CD4-positive, alpha-beta memory T cell (primary cell): ENCODE results near the gene U2AF1L4. TPM values are rescaled to one million over a fixed set of nuclear protein-coding genes. Genes with fewer than 3 reads are reported as not detected.
A peak's percentile ranks its signal among the peaks of the same experiment; 100 is the strongest.

ENCODE experiments used
- CTCF ChIA-PET: fragments of 350-600 bp; sonication (Branson Sonifier 250); formaldehyde crosslinking; loops from one replicate; lab custom pipeline; 2021; ENCODE audit warnings: inconsistent platforms; ENCODE audit not compliant: partially characterized antibody; lab: Charles Lee
- POLR2A ChIA-PET: fragments of 350-600 bp; sonication (Branson Sonifier 250); formaldehyde crosslinking; loops from one replicate; lab custom pipeline; 2021; ENCODE audit not compliant: partially characterized antibody; lab: Charles Lee
- DNase-seq, 5 donors: peaks; one replicate each; pipeline versions ENCODE4 v3.0.0 to v3.0.0-alpha.2; 2020 to 2022; ENCODE audit warnings: mixed read lengths in 1 of 5
- H3K27ac ChIP-seq: one replicate; pipeline ENCODE4 v1.7.0; 2013; ENCODE audit warnings: low read depth, low read length
- H3K27me3 ChIP-seq: 2 replicates; pipeline ENCODE4 v1.7.0; 2013; ENCODE audit warnings: mild to moderate bottlenecking, low read length, moderate library complexity; ENCODE audit not compliant: insufficient read depth
- H3K36me3 ChIP-seq: 2 replicates; pipeline ENCODE4 v1.7.0; 2013; ENCODE audit warnings: mild to moderate bottlenecking, low read length, moderate library complexity; ENCODE audit not compliant: insufficient read depth
- H3K4me1 ChIP-seq: 2 replicates; pipeline ENCODE4 v1.7.0; 2013; ENCODE audit warnings: mild to moderate bottlenecking, low read length, moderate library complexity; ENCODE audit not compliant: insufficient read depth
- H3K4me3 ChIP-seq, 2 donors: one replicate each; pipeline ENCODE4 v1.7.0; 2013; ENCODE audit warnings: low read length in 2 of 2, mild to moderate bottlenecking in 1 of 2
- H3K9me3 ChIP-seq, 2 donors: one replicate each; pipeline ENCODE4 v1.7.0; 2013; ENCODE audit warnings: low read length in 2 of 2, control low read depth in 1 of 2; ENCODE audit not compliant: control insufficient read depth in 1 of 2
- H3K27ac Mint-ChIP-seq, 7 donors: one replicate each; pipeline ENCODE4 v1.8.0; 2020 to 2021; ENCODE audit warnings: mixed read lengths in 7 of 7, mild to moderate bottlenecking in 6 of 7, inconsistent platforms in 3 of 7, moderate library complexity in 3 of 7
- H3K27me3 Mint-ChIP-seq, 2 donors: one replicate each; pipeline ENCODE4 v1.8.0; 2020 to 2021; ENCODE audit warnings: mixed read lengths in 2 of 2
- H3K36me3 Mint-ChIP-seq, 2 donors: one replicate each; pipeline ENCODE4 v1.8.0; 2020 to 2021; ENCODE audit warnings: mixed read lengths in 2 of 2, inconsistent platforms in 1 of 2, mild to moderate bottlenecking in 1 of 2
- H3K4me1 Mint-ChIP-seq, 4 donors: one replicate each; pipeline ENCODE4 v1.8.0; 2020 to 2021; ENCODE audit warnings: mixed read lengths in 4 of 4, mild to moderate bottlenecking in 1 of 4
- H3K4me3 Mint-ChIP-seq, 8 donors: one replicate each; pipeline ENCODE4 v1.8.0; 2020 to 2021; ENCODE audit warnings: mixed read lengths in 8 of 8, mild to moderate bottlenecking in 7 of 8, moderate library complexity in 6 of 8, inconsistent platforms in 3 of 8
- H3K9me3 Mint-ChIP-seq, 8 donors: one replicate each; pipeline ENCODE4 v1.8.0; 2020 to 2021; ENCODE audit warnings: mixed read lengths in 8 of 8, mild to moderate bottlenecking in 5 of 8, inconsistent platforms in 3 of 8, moderate library complexity in 1 of 8
- intact Hi-C: fragments of 100-400 bp; cut with micrococcal nuclease; formaldehyde crosslinking; loops from one replicate; pipeline ENCODE4 v1.15.1; 2023
- polyA plus RNA-seq, 2 donors: library from polyadenylated mRNA; unstranded; fragments of 300-500 nt; fragmentation: Illumina TruSeq; gene quantifications; one replicate each; pipeline ENCODE4 v1.2.3, GENCODE V29; 2021
- total RNA-seq, 2 experiments: library from RNA; stranded (reverse); gene quantifications; one replicate each; pipeline ENCODE4 v1.2.3, GENCODE V29; 2021

U2AF1L4 gene
- total and polyA plus RNA-seq, 4 experiments from 2014 or later, result 48.7 to 65.2 (median 55.7) TPM

DNA sequence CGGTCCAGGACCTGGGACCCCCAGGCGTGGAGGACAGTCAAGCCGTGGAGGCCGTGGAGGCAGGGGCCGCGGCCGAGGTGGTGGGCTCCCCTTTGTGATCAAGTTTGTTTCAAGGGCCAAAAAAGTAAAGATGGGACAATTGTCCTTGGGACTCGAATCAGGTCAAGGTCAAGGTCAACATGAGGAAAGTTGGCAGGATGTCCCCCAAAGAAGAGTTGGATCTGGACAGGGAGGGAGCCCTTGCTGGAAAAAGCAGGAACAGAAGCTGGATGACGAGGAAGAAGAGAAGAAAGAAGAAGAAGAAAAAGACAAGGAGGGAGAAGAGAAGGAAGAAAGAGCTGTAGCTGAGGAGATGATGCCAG, 25.1 kb downstream of the U2AF1L4 start:
- Mint-ChIP-seq H3K9me3 (no peaks in the 10 kb centered on the region), H3K36me3 (peaks cover 16 to 39% of the 10 kb centered on the region in 2 donors), H3K4me3 (peak overlapping the region in 3 of 8 donors; percentile 6 to 53 (median 40)), H3K27ac (peak overlapping the region in 4 of 7 donors; percentile 18 to 66 (median 54)), H3K4me1 (peaks cover 20 to 47% (median 29%) of the 10 kb centered on the region in 4 donors), H3K27me3 (no peaks in the 10 kb centered on the region)
- intact Hi-C loops, result no loop called here
- no peak overlapping the region for H3K4me3 ChIP-seq
- no peaks in the 10 kb centered on the region for H3K27me3 ChIP-seq
- CTCF ChIA-PET, result interaction anchor here (0.8 kb wide), 1 partner anchor 25 kb away, joined by 3 read pairs; no protein-coding TSS in a partner anchor
- POLR2A ChIA-PET, result interaction anchor here (1.1 to 4.4 kb wide), 4 partner anchors 17 to 24 kb away, joined by 3 to 51 read pairs (median 26); partner anchors contain the start of genes IGFLR1, PSENEN and U2AF1L4
- H3K36me3 ChIP-seq, result peaks cover 43% of the 10 kb centered on the region
- no peaks in the 10 kb centered on the region for H3K9me3 ChIP-seq
- H3K27ac ChIP-seq, result no peak overlapping the region
- DNase-seq, result no peak
- H3K4me1 ChIP-seq, result peaks cover 28% of the 10 kb centered on the region

GRCh38 chr19:35719402-35720162, 25.6 kb downstream of the U2AF1L4 start:
- DNase-seq, result no peak
- peaks cover 34% of the 10 kb centered on the region for H3K4me1 ChIP-seq
- H3K4me3 ChIP-seq, result no peak overlapping the region
- Mint-ChIP-seq H3K4me3 (peak overlapping the region; percentile 90 to 97 (median 92)), H3K36me3 (peaks cover 12 to 36% of the 10 kb centered on the region in 2 donors), H3K27ac (peak overlapping the region in 6 of 7 donors; percentile 66 to 96 (median 85)), H3K9me3 (peaks cover 0 to 1% (median 0%) of the 10 kb centered on the region in 8 donors), H3K27me3 (no peaks in the 10 kb centered on the region), H3K4me1 (peaks cover 23 to 52% (median 33%) of the 10 kb centered on the region in 4 donors)
- no peak overlapping the region for H3K27ac ChIP-seq
- ChIA-PET CTCF (interaction anchor here (0.7 to 1.9 kb wide), 4 partner anchors 17 to 27 kb away, joined by 3 to 6 read pairs (median 4); no protein-coding TSS in a partner anchor), POLR2A (interaction anchor here (0.7 to 4.4 kb wide), 7 partner anchors 8 to 29 kb away, joined by 3 to 51 read pairs (median 16); partner anchors contain the start of genes IGFLR1, LIN37, PSENEN and U2AF1L4)
- no peaks in the 10 kb centered on the region for H3K27me3 ChIP-seq
- no peaks in the 10 kb centered on the region for H3K9me3 ChIP-seq
- intact Hi-C loops, result no loop called here
- peaks cover 37% of the 10 kb centered on the region for H3K36me3 ChIP-seq

DNA sequence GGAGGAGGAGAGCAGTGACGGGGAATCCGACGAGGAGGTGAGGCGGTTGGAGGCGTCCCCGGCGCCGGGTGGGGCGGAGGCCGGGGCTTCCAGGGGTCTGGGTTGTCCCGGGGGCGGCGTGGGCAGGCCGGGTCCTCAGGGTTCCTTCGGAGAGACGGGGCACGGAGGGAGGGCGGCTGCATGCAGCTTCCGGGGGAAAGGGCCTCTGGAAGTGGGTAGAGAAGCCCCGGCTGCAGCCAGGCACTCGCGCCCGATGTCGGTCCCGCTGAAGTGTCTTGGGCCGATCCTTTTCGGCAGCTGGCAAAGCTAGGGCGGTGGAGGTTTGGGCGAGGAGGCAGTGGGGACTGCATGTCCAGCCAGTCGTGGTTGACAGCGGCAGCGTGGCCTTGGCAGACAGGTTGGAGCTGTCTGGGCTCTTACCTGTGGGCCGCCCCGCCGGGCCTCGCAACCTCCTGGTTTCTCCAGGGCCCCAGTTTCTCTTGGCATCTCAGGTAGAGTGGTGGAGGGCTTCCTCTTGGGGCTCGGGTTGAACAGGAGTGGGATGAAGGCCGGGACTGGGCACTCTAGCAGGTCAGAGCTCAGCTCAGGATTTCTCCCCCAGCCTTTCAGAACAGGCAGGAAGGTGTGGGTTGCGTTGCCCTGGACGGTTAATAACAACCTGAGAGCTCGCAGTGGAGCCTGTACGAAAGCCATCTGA, 26.7 kb downstream of the U2AF1L4 start:
- no peaks in the 10 kb centered on the region for H3K9me3 ChIP-seq
- peaks cover 45% of the 10 kb centered on the region for H3K4me1 ChIP-seq
- H3K4me3 ChIP-seq, result peak overlapping the region; percentile 17 to 78
- CTCF ChIA-PET, result interaction anchor here (0.7 to 1.9 kb wide), 4 partner anchors 18 to 26 kb away, joined by 3 to 6 read pairs (median 4); no protein-coding TSS in a partner anchor
- peaks cover 0 to 1% (median 0%) of the 10 kb centered on the region in 8 donors for H3K9me3 Mint-ChIP-seq
- intact Hi-C loops, result no loop called here
- peak overlapping the region; percentile 65 for H3K27ac ChIP-seq
- H3K36me3 ChIP-seq, result peaks cover 26% of the 10 kb centered on the region
- peak overlapping the region; percentile 78 to 96 (median 92) for H3K27ac Mint-ChIP-seq
- POLR2A ChIA-PET, result interaction anchor here (0.7 to 4.4 kb wide), 10 partner anchors 9 to 182 kb away, joined by 3 to 51 read pairs (median 14); partner anchors contain the start of genes IGFLR1, LIN37, NFKBID and PSENEN
- peaks cover 32 to 63% (median 43%) of the 10 kb centered on the region in 4 donors for H3K4me1 Mint-ChIP-seq
- H3K36me3 Mint-ChIP-seq, result peaks cover 8 to 27% of the 10 kb centered on the region in 2 donors
- no peaks in the 10 kb centered on the region for H3K27me3 Mint-ChIP-seq
- DNase-seq, result peak; percentile 37 to 59 (median 47)
- H3K27me3 ChIP-seq, result no peaks in the 10 kb centered on the region
- peak overlapping the region; percentile 90 to 97 (median 92) for H3K4me3 Mint-ChIP-seq

DNA sequence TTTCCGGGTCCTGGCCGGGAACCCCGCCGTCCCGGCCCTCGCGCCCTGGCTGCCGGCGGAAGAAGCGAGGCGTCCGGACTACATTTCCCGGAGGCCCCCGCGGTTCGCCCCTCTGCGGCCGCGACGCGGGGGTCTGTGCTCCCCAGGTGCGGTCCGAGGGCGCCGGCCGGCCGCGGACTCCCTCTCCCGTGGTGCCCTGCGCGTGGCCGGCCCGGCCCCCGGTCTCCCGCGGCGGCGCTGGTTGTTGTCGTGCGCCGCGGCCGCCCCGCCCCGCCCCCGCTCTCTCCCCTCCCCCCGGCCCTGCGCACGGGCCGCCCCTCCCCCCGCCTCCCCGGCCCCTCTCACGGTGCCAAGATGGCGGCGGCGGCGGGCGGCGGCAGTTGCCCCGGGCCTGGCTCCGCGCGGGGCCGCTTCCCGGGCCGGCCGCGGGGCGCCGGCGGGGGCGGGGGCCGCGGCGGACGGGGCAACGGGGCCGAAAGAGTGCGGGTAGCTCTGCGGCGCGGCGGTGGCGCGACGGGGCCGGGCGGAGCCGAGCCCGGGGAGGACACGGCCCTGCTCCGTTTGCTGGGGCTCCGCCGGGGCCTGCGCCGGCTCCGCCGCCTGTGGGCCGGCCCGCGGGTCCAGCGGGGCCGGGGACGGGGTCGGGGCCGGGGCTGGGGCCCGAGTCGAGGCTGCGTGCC, 27.4 kb downstream of the U2AF1L4 start, which contains the start of gene KMT2B:
Gene KMT2B, plus strand, starts transcription at position 339 of the 680 bp plus-strand sequence. Its CDS starts 16 bp downstream, at position 355.
- Mint-ChIP-seq H3K9me3 (peaks cover 0 to 1% (median 0%) of the 10 kb centered on the region in 8 donors), H3K4me1 (peaks cover 38 to 70% (median 49%) of the 10 kb centered on the region in 4 donors), H3K4me3 (peak within 1 kb of the TSS; percentile 91 to 99 (median 94)), H3K27me3 (no peaks in the 10 kb centered on the region), H3K36me3 (peaks cover 4 to 22% of the 10 kb centered on the region in 2 donors), H3K27ac (peak within 1 kb of the TSS; percentile 90 to 99 (median 94))
- H3K4me3 ChIP-seq, result peak within 1 kb of the TSS; percentile 78 to 81
- H3K27ac ChIP-seq, result peak within 1 kb of the TSS; percentile 71
- no peaks in the 10 kb centered on the region for H3K9me3 ChIP-seq
- intact Hi-C loops, result loop anchor here (1.0 kb wide), 12 partner anchors 16 to 336 kb away; partner anchors contain the start of genes COX6B1, NFKBID, PROSER3 and PSENEN
- peaks cover 51% of the 10 kb centered on the region for H3K4me1 ChIP-seq
- ChIA-PET CTCF (interaction anchor here (1.3 to 1.9 kb wide), 2 partner anchors 19 to 22 kb away, joined by 5 to 6 read pairs; no protein-coding TSS in a partner anchor), POLR2A (interaction anchor here (0.8 to 4.4 kb wide), 9 partner anchors 10 to 183 kb away, joined by 3 to 51 read pairs (median 15); partner anchors contain the start of genes IGFLR1, LIN37, NFKBID and PSENEN)
- H3K36me3 ChIP-seq, result peaks cover 19% of the 10 kb centered on the region
- no peak for DNase-seq
- H3K27me3 ChIP-seq, result no peaks in the 10 kb centered on the region

DNA sequence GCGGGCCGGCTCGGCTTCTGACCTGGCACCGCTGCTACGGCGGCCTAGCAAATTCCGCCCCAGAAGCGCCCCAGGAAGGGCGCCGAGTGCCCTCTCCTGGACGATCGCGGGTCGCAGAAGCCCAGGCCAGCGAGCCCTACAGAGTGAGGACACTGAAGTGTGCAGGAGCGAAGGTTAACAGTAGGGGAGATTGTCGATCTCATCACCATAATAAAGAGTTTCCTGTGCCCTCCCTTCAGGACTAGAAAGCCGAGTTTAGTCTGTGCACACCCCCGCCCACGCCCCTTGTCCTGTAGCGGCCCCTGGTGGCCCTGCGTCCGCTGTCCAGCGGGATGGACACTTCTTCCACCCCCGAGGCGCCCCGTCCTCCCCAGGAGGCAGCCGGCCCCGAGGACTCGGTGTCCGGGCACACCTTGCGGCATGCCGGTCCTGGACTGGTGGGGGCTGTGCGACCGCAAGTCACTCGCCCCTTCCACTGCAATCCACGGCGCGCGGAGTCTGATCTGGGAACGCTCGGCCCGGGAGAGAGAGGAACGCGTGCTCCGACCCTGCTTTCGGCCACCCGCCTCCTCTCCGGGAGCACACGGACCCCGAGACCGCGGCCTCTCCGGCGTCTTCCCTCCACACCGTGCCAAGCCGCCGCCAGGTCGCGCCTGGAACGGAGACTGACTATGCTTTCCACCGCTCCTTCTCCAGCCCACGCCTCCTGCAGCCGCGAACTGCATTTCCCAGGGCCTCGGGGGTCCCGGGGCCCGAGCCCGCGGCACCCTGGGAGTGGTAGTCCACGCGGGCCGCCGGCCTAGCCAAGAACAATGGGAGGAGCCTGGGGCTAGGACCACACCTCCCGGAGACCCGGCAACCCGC, 28.2 kb downstream of the U2AF1L4 start:
- H3K27ac Mint-ChIP-seq, result peak overlapping the region; percentile 90 to 99 (median 94)
- Histone ChIP-seq H3K4me3 (peak overlapping the region; percentile 68 to 81), H3K27ac (peak overlapping the region; percentile 71), H3K36me3 (peaks cover 12% of the 10 kb centered on the region), H3K27me3 (no peaks in the 10 kb centered on the region), H3K4me1 (peaks cover 59% of the 10 kb centered on the region), H3K9me3 (no peaks in the 10 kb centered on the region)
- H3K36me3 Mint-ChIP-seq, result peaks cover 4 to 14% of the 10 kb centered on the region in 2 donors
- H3K9me3 Mint-ChIP-seq, result peaks cover 0 to 1% (median 0%) of the 10 kb centered on the region in 8 donors
- H3K27me3 Mint-ChIP-seq, result no peaks in the 10 kb centered on the region
- H3K4me1 Mint-ChIP-seq, result peaks cover 44 to 71% (median 55%) of the 10 kb centered on the region in 4 donors
- CTCF ChIA-PET, result interaction anchor here (1.9 to 6.0 kb wide), 2 partner anchors 23 kb away, joined by 6 to 54 read pairs; no protein-coding TSS in a partner anchor
- POLR2A ChIA-PET, result interaction anchor here (1.5 to 6.3 kb wide), 9 partner anchors 10 to 183 kb away, joined by 4 to 61 read pairs (median 16); partner anchors contain the start of genes IGFLR1, LIN37, NFKBID and PSENEN
- intact Hi-C loops, result loop anchor here (1.0 kb wide), 12 partner anchors 15 to 337 kb away; partner anchors contain the start of genes COX6B1, NFKBID, PROSER3 and PSENEN
- peak overlapping the region; percentile 91 to 99 (median 94) for H3K4me3 Mint-ChIP-seq
- peak; percentile 97 to 99 (median 98) for DNase-seq
